Activated CD4-positive, alpha-beta T cell treated with anti-CD3 and anti-CD28 coated beads, Interleukin-2, amount 10 ng/mL, durations not matched to agents 7 days and 5 days (primary cell): Measurements from ENCODE around the gene IMMP1L. TPM values are rescaled to one million over a fixed set of nuclear protein-coding genes. Genes with fewer than 3 reads are reported as not detected.

Source experiments
- CTCF ChIA-PET: fragments of 350-600 bp; sonication (Branson Sonifier 250); formaldehyde crosslinking; loops from one replicate; lab custom pipeline; 2021; ENCODE audit warnings: antibody characterized with exemption; lab: Charles Lee
- POLR2A ChIA-PET: fragments of 350-600 bp; sonication (Branson Sonifier 250); formaldehyde crosslinking; loops from one replicate; lab custom pipeline; 2021; ENCODE audit warnings: antibody characterized with exemption; lab: Charles Lee
- DNase-seq: peaks from one replicate; pipeline ENCODE4 v3.0.0-alpha.2; 2020
- H3K27ac Mint-ChIP-seq: one replicate; pipeline ENCODE4 v1.8.0; 2021; ENCODE audit warnings: mild to moderate bottlenecking, moderate library complexity, mixed read lengths
- H3K27me3 Mint-ChIP-seq: one replicate; pipeline ENCODE4 v1.8.0; 2021; ENCODE audit warnings: mixed read lengths
- H3K36me3 Mint-ChIP-seq: one replicate; pipeline ENCODE4 v1.8.0; 2021; ENCODE audit warnings: low read depth, mixed read lengths
- H3K4me1 Mint-ChIP-seq: one replicate; pipeline ENCODE4 v1.8.0; 2021; ENCODE audit warnings: mixed read lengths
- H3K4me3 Mint-ChIP-seq: one replicate; pipeline ENCODE4 v1.8.0; 2021; ENCODE audit warnings: mild to moderate bottlenecking, moderate library complexity, mixed read lengths
- H3K9me3 Mint-ChIP-seq: one replicate; pipeline ENCODE4 v1.8.0; 2021; ENCODE audit warnings: mixed read lengths
- total RNA-seq, 2 experiments: library from RNA; stranded (reverse); gene quantifications; one replicate each; pipeline ENCODE4 v1.2.3, GENCODE V29; 2021

Gene IMMP1L
- total RNA-seq, 2 experiments from 2014 or later, result 19.7 to 23.4 TPM

GRCh38 chr11:31414338-31414737, 95.1 kb downstream of the IMMP1L start:
- Mint-ChIP-seq H3K4me3 (no peak overlapping the region), H3K27me3 (no peaks in the 10 kb centered on the region), H3K4me1 (no peaks in the 10 kb centered on the region), H3K36me3 (no peaks in the 10 kb centered on the region), H3K27ac (no peak overlapping the region), H3K9me3 (no peaks in the 10 kb centered on the region)
- DNase-seq, result no peak
- CTCF ChIA-PET, result no interaction called here
- POLR2A ChIA-PET, result no interaction called here

GRCh38 chr11:31412946-31413345, 96.5 kb downstream of the IMMP1L start:
- no peaks in the 10 kb centered on the region for H3K27me3 Mint-ChIP-seq
- ChIA-PET CTCF (no interaction called here), POLR2A (no interaction called here)
- no peak overlapping the region for H3K27ac Mint-ChIP-seq
- no peaks in the 10 kb centered on the region for H3K9me3 Mint-ChIP-seq
- H3K36me3 Mint-ChIP-seq, result no peaks in the 10 kb centered on the region
- H3K4me1 Mint-ChIP-seq, result no peaks in the 10 kb centered on the region
- no peak overlapping the region for H3K4me3 Mint-ChIP-seq
- no peak for DNase-seq

- Mint-ChIP-seq H3K9me3 (no peaks in the 10 kb centered on the region), H3K4me1 (no peaks in the 10 kb centered on the region), H3K27me3 (no peaks in the 10 kb centered on the region), H3K4me3 (no peak overlapping the region), H3K36me3 (no peaks in the 10 kb centered on the region), H3K27ac (no peak overlapping the region)
- ChIA-PET POLR2A (no interaction called here), CTCF (no interaction called here)
- DNase-seq, result no peak
Observed at GRCh38 chr11:31408201-31408600, 101.2 kb downstream of the IMMP1L start.

GRCh38 chr11:31404614-31405013, 104.8 kb downstream of the IMMP1L start:
- Mint-ChIP-seq H3K27me3 (no peaks in the 10 kb centered on the region), H3K4me1 (no peaks in the 10 kb centered on the region), H3K36me3 (peaks cover 8% of the 10 kb centered on the region), H3K27ac (no peak overlapping the region), H3K4me3 (no peak overlapping the region), H3K9me3 (no peaks in the 10 kb centered on the region)
- CTCF ChIA-PET, result no interaction called here
- POLR2A ChIA-PET, result no interaction called here
- DNase-seq, result no peak

- CTCF ChIA-PET, result interaction anchor here (1.7 kb wide), 1 partner anchor 561 kb away, joined by 4 read pairs; no protein-coding TSS in a partner anchor
- H3K27me3 Mint-ChIP-seq, result no peaks in the 10 kb centered on the region
- no peaks in the 10 kb centered on the region for H3K4me1 Mint-ChIP-seq
- H3K4me3 Mint-ChIP-seq, result no peak overlapping the region
- no peak overlapping the region for H3K27ac Mint-ChIP-seq
- no peak for DNase-seq
- H3K9me3 Mint-ChIP-seq, result no peaks in the 10 kb centered on the region
- POLR2A ChIA-PET, result no interaction called here
- H3K36me3 Mint-ChIP-seq, result peaks cover 8% of the 10 kb centered on the region
Observed at GRCh38 chr11:31397239-31397834, 112.1 kb downstream of the IMMP1L start.

GRCh38 chr11:31387379-31387778, 122.0 kb downstream of the IMMP1L start:
- POLR2A ChIA-PET, result no interaction called here
- no peaks in the 10 kb centered on the region for H3K27me3 Mint-ChIP-seq
- H3K27ac Mint-ChIP-seq, result no peak overlapping the region
- peaks cover 9% of the 10 kb centered on the region for H3K9me3 Mint-ChIP-seq
- DNase-seq, result no peak
- CTCF ChIA-PET, result no interaction called here
- H3K4me1 Mint-ChIP-seq, result no peaks in the 10 kb centered on the region
- peaks cover 2% of the 10 kb centered on the region for H3K36me3 Mint-ChIP-seq
- no peak overlapping the region for H3K4me3 Mint-ChIP-seq

- Mint-ChIP-seq H3K27me3 (no peaks in the 10 kb centered on the region), H3K36me3 (peaks cover 2% of the 10 kb centered on the region), H3K4me3 (no peak overlapping the region), H3K4me1 (no peaks in the 10 kb centered on the region), H3K9me3 (peaks cover 5% of the 10 kb centered on the region), H3K27ac (no peak overlapping the region)
- CTCF ChIA-PET, result no interaction called here
- no peak for DNase-seq
- POLR2A ChIA-PET, result no interaction called here
Observed at GRCh38 chr11:31383116-31383515, 126.3 kb downstream of the IMMP1L start.

Other genes with a start within 250 kb of the IMMP1L start
- not detected for gene DCDC1, start 139.9 kb downstream of the IMMP1L start, total RNA-seq
- gene DNAJC24, start 139.8 kb downstream of the IMMP1L start, total RNA-seq, result 10 to 100 TPM; 16.6 to 16.8 TPM
- gene ELP4, start 145 bp upstream of the IMMP1L start, total RNA-seq, result 10 to 100 TPM; 22.9 to 26.7 TPM